Right lobe of liver (tissue), 4 donors: ENCODE measurements around the gene SHLD1.

Experiments used
- CTCF ChIP-seq, 4 donors: fragments of 200-600 bp in 3 of 4; fragments of 450-650 bp in 1 of 4; IDR thresholded peaks; one replicate each; pipeline versions ENCODE4 v1.5.1 to v1.8.0; 2016 to 2022; ENCODE audit warnings: antibody characterized with exemption in 4 of 4, mild to moderate bottlenecking in 2 of 4
- POLR2A ChIP-seq: fragments of 450-650 bp; IDR thresholded peaks from one replicate; pipeline ENCODE4 v1.6.1; 2017; ENCODE audit warnings: antibody characterized with exemption, mild to moderate bottlenecking
- donor health status: DM: no; HTN: no; CAD: no.
- donor health status: DM: no; HTN: no; CAD: no.
- donor health status: DM: no; HTN: yes; CAD: no.

DNA sequence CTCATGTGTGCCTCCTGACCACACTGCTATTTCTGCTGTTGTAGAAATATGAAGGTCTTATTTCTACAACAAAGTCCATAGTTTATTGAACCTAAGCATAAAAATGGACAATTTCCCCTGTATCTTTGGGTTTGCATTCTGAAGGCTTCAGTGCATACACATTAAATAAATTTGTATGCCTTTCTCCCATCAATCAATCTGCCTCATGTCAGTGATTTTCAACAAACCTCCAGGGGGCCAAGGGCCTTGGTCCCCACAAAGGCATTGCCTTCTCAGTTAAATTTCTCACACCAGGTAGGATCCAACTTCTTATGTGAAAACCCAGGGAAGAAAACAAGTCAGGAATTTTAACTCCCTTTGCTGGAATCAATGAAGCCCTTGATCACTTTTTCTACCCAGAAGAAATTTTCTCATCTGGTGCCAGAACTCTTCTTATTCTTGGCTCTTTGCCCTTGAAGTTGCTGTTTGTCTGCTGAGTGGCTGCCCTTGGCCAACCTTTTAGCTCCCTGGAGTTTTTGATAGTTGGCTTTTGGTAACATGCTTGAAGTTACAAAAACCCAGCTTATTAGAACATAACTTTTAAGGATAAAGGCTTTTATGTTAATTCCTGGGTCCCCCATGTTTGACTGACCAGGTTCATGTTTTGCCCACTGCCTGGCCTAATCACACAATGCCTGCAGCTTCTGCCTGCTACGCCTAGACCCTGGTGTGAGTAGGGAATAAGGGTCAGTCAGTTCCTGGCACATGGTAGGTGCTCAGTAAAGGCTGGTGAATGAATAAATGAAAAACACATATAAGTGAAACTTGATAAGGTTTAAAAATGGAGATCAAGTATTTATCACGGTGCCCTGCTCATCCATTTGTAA lies 37.0 kb downstream of the SHLD1 start:
- TF ChIP-seq CTCF (IDR thresholded peaks at IDR 0.05) (no peak), POLR2A (no peak)
